Skeletal muscle tissue (tissue), 4 donors: ENCODE measurements around the gene TPRN. TPM values are rescaled to one million over a fixed set of nuclear protein-coding genes. Genes with fewer than 3 reads are reported as not detected.

Source experiments
- H3K27ac ChIP-seq: one replicate; pipeline ENCODE4 v1.7.0; 2013; ENCODE audit warnings: mild to moderate bottlenecking, low read depth, low read length, inconsistent platforms
- H3K27me3 ChIP-seq, 3 donors: one replicate each; pipeline ENCODE4 v1.7.0; 2013; ENCODE audit warnings: low read length in 3 of 3; ENCODE audit not compliant: control insufficient read depth in 3 of 3, insufficient read depth in 3 of 3
- H3K36me3 ChIP-seq, 3 donors: one replicate each; pipeline ENCODE4 v1.7.0; 2013; ENCODE audit warnings: low read length in 3 of 3; ENCODE audit not compliant: control insufficient read depth in 3 of 3, insufficient read depth in 3 of 3
- H3K4me1 ChIP-seq, 3 donors: one replicate each; pipeline ENCODE4 v1.7.0; 2013; ENCODE audit warnings: low read length in 3 of 3, mild to moderate bottlenecking in 3 of 3; ENCODE audit not compliant: control insufficient read depth in 3 of 3, insufficient read depth in 3 of 3
- H3K4me3 ChIP-seq, 3 donors: one replicate each; pipeline ENCODE4 v1.7.0; 2013; ENCODE audit warnings: low read length in 3 of 3
- H3K9ac ChIP-seq, 3 donors: one replicate each; pipeline ENCODE4 v1.7.0; 2013; ENCODE audit warnings: low read length in 3 of 3, mild to moderate bottlenecking in 3 of 3, moderate library complexity in 2 of 3, low read depth in 1 of 3
- H3K9me3 ChIP-seq, 3 donors: one replicate each; pipeline ENCODE4 v1.7.0; 2013; ENCODE audit warnings: low read length in 3 of 3; ENCODE audit not compliant: control insufficient read depth in 3 of 3
- total RNA-seq: library from RNA; depleted of rRNA; stranded (reverse); fragments of >200 nt; gene quantifications from one replicate; pipeline ENCODE4 v1.2.3, GENCODE V29; 2014
- donor health status: Osteomylitis.

TPRN gene
- total RNA-seq, 1 donor from 2014 or later: 2.6 TPM

DNA sequence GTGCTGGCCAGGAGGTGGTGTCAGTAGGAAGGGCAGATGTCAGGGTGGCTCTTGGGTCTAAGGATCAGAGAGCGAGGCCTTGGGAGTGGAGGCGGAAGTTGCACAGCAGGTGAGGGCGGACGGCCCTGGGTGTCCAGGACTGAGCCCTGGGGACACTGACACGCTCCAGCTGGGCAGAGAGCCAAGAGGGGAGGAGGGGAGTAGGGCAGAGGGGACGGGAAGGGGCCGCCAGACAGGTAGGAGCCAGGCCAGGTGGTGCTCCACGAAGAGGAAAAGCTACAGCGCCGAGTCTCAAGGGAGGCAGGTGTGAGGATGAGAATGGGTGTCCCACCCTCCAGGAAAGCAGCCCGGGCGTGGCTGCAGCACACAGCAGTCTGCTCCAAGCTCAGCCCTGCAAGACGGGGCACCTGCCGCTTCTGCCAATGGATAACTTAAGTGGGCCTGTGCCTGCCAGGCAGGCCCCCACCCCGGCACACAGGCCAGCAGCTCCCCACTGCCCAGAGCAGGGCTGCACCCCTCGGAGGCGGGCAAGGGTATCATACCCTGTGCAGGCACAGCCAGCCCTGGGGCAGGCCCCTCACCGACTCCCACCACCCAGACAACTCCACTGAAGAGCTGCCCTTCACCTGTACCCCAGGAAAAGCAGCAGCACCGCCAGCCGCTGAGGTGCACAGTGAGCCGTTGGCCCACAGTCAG, 4.9 kb downstream of the TPRN start:
- Histone ChIP-seq H3K4me3 (no peak overlapping the region), H3K4me1 (peaks cover 17 to 67% (median 59%) of the 10 kb centered on the region in 3 donors), H3K9ac (no peak overlapping the region), H3K36me3 (peaks cover 8 to 10% (median 8%) of the 10 kb centered on the region in 3 donors), H3K9me3 (no peaks in the 10 kb centered on the region), H3K27me3 (no peaks in the 10 kb centered on the region), H3K27ac (no peak overlapping the region)

DNA sequence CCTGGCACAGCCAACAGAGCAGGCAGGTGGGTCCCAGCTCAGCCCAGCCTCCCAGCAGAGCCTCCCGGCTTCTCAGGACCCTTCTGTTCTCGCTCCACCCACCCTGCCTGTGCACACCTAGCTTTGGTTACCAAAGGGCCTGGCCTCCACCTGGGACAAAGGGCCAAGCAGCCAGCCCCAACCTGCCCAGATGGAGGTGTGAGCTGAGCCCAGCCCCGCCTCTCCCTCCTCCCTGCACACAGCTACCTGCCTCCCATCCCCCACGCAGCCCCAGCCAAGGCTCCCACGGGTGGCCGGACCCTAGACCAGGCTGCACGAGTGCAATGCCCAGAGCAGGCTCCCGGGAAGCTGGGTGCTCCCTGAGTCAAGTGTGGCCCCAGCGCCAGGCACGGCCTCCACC, 5.6 kb downstream of the TPRN start:
- Histone ChIP-seq H3K9me3 (no peaks in the 10 kb centered on the region), H3K36me3 (peaks cover 15 to 16% (median 16%) of the 10 kb centered on the region in 3 donors), H3K4me1 (peaks cover 24 to 75% (median 65%) of the 10 kb centered on the region in 3 donors), H3K9ac (peak overlapping the region in 2 of 3 donors; percentile 14 to 71), H3K27ac (no peak overlapping the region), H3K27me3 (no peaks in the 10 kb centered on the region), H3K4me3 (no peak overlapping the region)

DNA sequence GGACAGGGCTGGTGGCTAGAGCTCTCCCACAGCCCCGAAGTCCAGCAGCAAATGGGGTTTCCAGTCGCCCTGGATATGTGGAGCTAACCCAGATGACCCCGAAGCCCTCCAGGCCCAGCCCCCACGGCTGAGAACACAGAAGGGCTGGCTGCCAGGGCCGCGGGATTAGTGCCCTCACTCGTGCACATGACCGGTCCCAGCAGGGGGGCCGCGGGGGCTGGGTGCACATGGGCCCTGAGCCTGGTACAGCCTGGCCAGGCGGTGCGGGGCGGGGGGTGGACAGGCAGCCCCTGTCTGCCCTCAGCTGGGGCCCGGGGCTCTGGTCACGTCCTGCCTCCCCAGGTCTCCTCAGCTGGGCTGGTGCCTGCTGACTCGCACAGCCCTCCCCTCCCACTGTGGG, 6.2 kb downstream of the TPRN start:
- Histone ChIP-seq H3K27me3 (no peaks in the 10 kb centered on the region), H3K27ac (no peak overlapping the region), H3K9ac (peak overlapping the region in 1 of 3 donors; percentile 71), H3K4me1 (peaks cover 27 to 76% (median 67%) of the 10 kb centered on the region in 3 donors), H3K9me3 (no peaks in the 10 kb centered on the region), H3K36me3 (peaks cover 17 to 18% (median 18%) of the 10 kb centered on the region in 3 donors), H3K4me3 (no peak overlapping the region)

DNA sequence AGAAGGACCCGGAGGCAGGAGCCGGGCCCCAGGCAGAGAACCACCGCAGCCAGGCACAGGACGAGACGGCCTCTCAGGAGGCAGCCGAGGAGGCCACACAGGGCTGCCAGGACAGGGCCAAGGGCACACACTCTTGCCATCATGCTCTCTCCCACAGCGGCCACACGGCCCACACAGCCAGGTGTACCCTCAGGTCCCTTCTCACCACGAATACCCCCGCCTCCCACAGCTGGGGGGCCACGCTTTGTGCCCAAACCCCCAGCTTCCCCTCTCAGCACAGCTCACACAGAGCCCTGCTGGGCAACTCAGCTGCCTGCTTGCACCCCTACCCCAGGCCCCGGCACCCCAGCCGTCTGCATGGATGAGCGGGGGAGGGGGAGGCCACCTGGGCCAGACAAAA, 6.8 kb downstream of the TPRN start:
- H3K4me3 ChIP-seq: no peak overlapping the region
- H3K4me1 ChIP-seq: peaks cover 26 to 75% (median 66%) of the 10 kb centered on the region in 3 donors
- H3K9me3 ChIP-seq: no peaks in the 10 kb centered on the region
- H3K27ac ChIP-seq: no peak overlapping the region
- no peaks in the 10 kb centered on the region for H3K27me3 ChIP-seq
- H3K9ac ChIP-seq: peak overlapping the region in 1 of 3 donors; percentile 71
- peaks cover 17 to 18% (median 18%) of the 10 kb centered on the region in 3 donors for H3K36me3 ChIP-seq

DNA sequence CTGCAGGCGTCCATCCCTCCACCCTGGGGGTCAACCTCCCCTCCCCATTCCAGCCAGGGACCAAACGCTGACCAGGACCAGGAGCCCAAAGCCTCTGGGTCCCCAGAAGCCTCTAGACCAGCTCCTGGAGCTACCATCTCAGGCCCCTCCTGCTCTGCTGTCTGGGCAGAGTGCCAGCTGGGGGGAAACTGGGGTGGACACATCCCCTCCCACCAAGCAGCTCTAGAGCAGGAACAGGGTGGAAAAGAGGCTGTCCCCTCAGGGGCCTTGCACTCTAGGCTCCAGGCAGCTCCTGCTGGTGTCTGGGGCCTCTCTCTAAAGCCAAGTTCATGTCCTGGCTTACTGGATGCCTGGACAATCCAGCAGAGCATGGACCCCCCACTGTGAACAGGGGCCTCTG, 7.7 kb downstream of the TPRN start:
- H3K27ac ChIP-seq: no peak overlapping the region
- H3K4me3 ChIP-seq: no peak overlapping the region
- H3K9ac ChIP-seq: no peak overlapping the region
- H3K4me1 ChIP-seq: peaks cover 20 to 71% (median 58%) of the 10 kb centered on the region in 3 donors
- no peaks in the 10 kb centered on the region for H3K9me3 ChIP-seq
- peaks cover 17 to 18% (median 18%) of the 10 kb centered on the region in 3 donors for H3K36me3 ChIP-seq
- H3K27me3 ChIP-seq: no peaks in the 10 kb centered on the region

DNA sequence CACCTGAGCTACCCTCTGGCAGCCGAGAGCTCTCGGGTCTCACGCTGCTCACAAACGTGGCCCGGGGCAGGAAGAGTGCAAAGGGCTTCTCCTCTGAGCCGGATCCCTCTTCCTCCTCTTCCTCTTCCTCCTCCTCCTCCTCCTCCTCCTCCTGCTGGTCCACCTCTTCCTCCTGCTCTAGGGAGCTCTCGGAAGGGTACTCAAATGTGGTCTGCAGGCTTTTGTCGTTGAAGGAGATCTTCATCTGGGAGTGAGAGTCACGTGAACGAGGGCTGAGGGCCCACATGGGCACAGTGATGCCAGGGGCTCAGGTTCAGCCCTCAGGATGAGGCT, 8.1 kb downstream of the TPRN start:
- H3K4me3 ChIP-seq: no peak overlapping the region
- H3K9me3 ChIP-seq: no peaks in the 10 kb centered on the region
- no peak overlapping the region for H3K27ac ChIP-seq
- H3K4me1 ChIP-seq: peaks cover 25 to 71% (median 58%) of the 10 kb centered on the region in 3 donors
- no peaks in the 10 kb centered on the region for H3K27me3 ChIP-seq
- peaks cover 17 to 20% (median 18%) of the 10 kb centered on the region in 3 donors for H3K36me3 ChIP-seq
- no peak overlapping the region for H3K9ac ChIP-seq

DNA sequence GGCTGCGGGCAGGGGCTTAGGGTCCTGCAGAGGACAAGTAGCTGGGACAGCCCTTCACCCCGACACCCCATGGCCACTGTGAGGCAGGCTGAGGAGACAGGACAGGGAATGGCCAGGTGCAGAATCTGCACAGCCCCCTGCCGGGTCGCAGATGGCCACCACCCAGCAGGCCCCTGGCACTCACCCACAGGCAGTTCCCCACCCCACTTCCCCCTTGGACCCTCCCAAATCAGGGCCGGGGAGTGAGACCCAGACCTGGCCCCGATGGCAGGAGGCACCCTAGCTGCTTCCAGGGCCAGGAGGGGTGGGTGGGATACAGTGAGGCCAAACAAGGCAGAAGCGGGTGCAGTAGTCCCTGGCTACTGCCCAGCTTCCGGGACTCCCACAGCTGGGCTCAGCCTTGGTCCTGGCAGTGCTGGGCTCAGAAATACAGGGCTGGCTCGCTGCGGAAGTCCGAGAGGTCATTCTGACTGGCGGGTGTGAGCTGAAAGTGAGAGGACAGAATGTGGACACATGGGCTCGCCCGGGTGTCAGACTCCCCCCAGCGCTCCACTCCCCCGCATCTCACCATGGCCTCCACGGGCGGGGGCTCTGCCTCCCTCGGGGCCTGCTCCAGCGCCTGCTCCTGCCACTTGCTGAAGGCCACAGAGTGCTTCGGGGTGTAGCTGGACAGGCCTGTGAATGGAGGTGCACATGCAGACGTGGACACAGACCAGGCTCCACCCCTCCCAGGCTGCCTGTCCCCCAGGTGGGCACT, 8.7 kb downstream of the TPRN start:
- H3K27ac ChIP-seq: no peak overlapping the region
- H3K4me1 ChIP-seq: peaks cover 30 to 73% (median 61%) of the 10 kb centered on the region in 3 donors
- H3K9ac ChIP-seq: peak overlapping the region in 1 of 3 donors; percentile 25
- H3K9me3 ChIP-seq: no peaks in the 10 kb centered on the region
- no peak overlapping the region for H3K4me3 ChIP-seq
- peaks cover 19 to 26% (median 22%) of the 10 kb centered on the region in 3 donors for H3K36me3 ChIP-seq
- H3K27me3 ChIP-seq: no peaks in the 10 kb centered on the region

DNA sequence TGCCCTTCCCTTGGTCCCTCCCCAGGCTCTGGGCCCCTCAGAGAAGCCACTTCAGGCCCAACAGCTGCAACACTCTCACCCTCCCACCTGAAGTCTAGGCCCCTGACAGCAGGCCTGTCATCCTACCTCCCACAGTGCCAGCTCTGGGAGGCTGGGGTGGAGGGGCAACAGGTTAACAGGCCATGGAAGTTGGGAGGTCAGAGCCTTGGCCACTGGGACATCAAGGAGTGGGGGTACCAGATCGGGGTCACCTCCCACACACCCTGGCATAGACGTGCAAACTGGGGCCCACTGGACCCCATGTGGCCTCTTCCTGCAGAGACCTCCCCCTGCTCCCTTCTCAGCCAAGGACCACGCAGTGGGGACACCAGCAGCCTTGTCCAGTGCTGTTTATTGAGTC, 9.3 kb downstream of the TPRN start:
- Histone ChIP-seq H3K27me3 (no peaks in the 10 kb centered on the region), H3K4me3 (no peak overlapping the region), H3K27ac (no peak overlapping the region), H3K36me3 (peaks cover 21 to 31% (median 26%) of the 10 kb centered on the region in 3 donors), H3K9ac (peak overlapping the region in 1 of 3 donors; percentile 25), H3K9me3 (no peaks in the 10 kb centered on the region), H3K4me1 (peaks cover 37 to 75% (median 62%) of the 10 kb centered on the region in 3 donors)

DNA sequence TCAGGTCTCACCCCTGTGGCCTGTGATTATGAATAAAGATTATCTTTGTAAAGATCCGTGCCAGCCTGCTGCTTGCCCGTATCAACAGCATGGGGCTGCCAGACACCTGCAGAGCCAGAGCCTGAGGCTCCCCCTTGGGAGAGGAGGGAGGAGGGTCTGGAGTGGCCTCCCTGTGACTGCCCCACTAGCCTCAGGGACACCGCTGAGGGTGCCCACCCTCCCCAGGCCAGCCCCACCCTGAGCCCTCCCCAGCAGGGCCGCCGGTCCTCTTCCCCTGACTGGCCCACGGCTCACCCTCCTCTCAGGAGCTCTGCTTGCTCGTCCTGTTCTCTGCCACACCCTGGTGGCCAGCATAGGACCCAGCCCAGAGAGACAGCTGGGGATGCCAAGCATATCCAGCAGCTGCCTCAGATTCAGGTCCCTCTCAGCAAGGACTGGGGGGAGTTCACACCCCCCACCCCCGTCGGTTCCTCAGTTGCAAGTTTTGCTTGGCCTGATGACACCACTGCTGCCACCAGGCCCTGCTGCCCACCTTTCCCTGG, 10.2 kb downstream of the TPRN start:
- peak overlapping the region in 2 of 3 donors; percentile 95 to 97 for H3K9ac ChIP-seq
- H3K4me3 ChIP-seq: peak overlapping the region in 1 of 3 donors; percentile 99
- H3K9me3 ChIP-seq: no peaks in the 10 kb centered on the region
- peaks cover 42 to 75% (median 61%) of the 10 kb centered on the region in 3 donors for H3K4me1 ChIP-seq
- H3K27me3 ChIP-seq: no peaks in the 10 kb centered on the region
- H3K27ac ChIP-seq: peak overlapping the region; percentile 90
- H3K36me3 ChIP-seq: peaks cover 26 to 40% (median 34%) of the 10 kb centered on the region in 3 donors
